Measurements from ENCODE around the gene SBNO2.

GRCh38 chr19:1074544-1075283 is 99.4 kb downstream of the SBNO2 start:
- no peak for TF ChIP-seq TAF1 (IDR thresholded peaks at IDR 0.05; ENCODE audit: borderline replicate concordance, insufficient read depth, low read length)
- TF ChIP-seq, protein P1, sequence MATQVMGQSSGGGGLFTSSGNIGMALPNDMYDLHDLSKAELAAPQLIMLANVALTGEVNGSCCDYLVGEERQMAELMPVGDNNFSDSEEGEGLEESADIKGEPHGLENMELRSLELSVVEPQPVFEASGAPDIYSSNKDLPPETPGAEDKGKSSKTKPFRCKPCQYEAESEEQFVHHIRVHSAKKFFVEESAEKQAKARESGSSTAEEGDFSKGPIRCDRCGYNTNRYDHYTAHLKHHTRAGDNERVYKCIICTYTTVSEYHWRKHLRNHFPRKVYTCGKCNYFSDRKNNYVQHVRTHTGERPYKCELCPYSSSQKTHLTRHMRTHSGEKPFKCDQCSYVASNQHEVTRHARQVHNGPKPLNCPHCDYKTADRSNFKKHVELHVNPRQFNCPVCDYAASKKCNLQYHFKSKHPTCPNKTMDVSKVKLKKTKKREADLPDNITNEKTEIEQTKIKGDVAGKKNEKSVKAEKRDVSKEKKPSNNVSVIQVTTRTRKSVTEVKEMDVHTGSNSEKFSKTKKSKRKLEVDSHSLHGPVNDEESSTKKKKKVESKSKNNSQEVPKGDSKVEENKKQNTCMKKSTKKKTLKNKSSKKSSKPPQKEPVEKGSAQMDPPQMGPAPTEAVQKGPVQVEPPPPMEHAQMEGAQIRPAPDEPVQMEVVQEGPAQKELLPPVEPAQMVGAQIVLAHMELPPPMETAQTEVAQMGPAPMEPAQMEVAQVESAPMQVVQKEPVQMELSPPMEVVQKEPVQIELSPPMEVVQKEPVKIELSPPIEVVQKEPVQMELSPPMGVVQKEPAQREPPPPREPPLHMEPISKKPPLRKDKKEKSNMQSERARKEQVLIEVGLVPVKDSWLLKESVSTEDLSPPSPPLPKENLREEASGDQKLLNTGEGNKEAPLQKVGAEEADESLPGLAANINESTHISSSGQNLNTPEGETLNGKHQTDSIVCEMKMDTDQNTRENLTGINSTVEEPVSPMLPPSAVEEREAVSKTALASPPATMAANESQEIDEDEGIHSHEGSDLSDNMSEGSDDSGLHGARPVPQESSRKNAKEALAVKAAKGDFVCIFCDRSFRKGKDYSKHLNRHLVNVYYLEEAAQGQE (IDR thresholded peaks at IDR 0.05; ENCODE audit: insufficient read depth in 1 of 2, low read depth in 2 of 2, low read length in 2 of 2) = no peak
